HG03064 (cell line): Measurements from ENCODE around the gene MAPK12.

ENCODE experiments used
- ATAC-seq: cut with Tn5 transposase; IDR thresholded peaks from one replicate; pipeline ENCODE4 v1.9.1; 2021; ENCODE audit warnings: low read depth; ENCODE audit not compliant: unreplicated experiment

Gene MAPK12

DNA sequence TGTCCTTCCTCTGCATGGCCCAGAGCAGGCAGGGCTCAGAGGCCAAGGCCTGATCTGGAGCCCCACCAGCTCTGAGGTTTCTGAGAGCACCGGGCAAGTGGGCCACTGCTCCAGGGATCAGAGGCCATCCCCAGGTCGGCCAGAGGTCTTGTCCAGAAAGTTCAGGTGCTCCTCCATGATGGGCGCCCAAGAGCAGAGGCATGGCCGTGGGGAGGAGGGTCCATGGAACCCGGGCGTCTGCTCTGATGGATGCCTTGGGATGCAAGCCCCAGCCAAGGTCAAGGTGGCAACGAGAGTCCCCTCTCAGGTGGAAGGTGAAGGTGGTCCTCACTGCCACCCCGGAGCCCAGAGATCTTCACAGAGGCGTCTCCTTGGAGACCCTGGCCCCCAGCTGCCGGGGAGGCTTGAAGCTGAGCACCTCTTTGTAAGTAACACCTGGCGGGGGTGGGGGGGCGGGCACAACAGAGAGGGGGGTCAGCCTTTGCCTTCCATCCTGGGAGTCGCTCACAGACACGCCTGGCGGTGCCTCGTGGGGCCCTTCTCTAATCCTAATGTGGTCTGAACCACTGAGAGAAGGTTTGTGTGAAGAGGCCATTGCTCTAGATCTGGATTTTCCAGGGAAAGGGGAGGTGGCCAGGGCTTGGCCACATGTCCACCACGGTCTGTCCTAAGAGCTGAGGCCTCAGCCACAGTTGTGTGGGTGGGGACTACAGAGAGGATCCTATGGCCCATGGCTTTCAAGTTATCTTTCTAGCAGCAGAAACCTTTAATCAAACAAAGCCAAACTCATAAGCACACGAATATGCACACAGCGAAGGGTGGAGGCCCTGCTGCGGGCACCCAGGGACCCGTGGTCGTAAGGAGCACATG, 8.2 kb downstream of the MAPK12 start:
- no peak for ATAC-seq

GRCh38 chr22:50252082-50253045, 9.1 kb downstream of the MAPK12 start:
- no peak for ATAC-seq

DNA sequence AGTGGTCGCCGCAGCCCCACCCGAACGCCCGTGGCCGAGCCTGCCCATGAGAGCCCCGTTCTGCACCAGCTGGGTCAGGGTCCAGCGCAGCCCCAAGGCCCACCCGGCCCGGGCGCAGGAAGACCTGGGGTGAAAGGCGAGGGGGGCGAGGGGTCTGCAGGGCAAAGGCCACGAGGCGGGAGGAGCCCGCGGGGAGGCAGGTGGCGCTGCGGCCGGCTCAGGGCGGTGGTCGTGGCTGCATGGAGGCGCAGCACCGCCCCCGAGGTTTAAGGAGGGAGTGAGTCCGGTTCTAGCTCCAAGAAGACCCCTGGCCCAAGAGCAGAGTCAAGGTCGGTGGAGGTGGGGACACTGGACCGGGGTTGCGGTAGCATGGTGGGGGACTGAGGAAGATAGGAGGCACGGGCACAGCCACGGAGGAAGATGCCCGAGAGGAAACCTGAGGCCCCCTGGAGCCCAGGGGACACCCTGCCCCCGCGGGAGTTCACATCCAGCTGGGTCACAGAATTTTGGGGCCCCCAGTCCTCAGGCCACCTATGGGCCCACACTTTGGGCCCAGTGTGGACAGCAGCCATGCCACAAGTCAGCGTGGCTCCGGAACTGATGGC, 9.9 kb downstream of the MAPK12 start:
- ATAC-seq = no peak

DNA sequence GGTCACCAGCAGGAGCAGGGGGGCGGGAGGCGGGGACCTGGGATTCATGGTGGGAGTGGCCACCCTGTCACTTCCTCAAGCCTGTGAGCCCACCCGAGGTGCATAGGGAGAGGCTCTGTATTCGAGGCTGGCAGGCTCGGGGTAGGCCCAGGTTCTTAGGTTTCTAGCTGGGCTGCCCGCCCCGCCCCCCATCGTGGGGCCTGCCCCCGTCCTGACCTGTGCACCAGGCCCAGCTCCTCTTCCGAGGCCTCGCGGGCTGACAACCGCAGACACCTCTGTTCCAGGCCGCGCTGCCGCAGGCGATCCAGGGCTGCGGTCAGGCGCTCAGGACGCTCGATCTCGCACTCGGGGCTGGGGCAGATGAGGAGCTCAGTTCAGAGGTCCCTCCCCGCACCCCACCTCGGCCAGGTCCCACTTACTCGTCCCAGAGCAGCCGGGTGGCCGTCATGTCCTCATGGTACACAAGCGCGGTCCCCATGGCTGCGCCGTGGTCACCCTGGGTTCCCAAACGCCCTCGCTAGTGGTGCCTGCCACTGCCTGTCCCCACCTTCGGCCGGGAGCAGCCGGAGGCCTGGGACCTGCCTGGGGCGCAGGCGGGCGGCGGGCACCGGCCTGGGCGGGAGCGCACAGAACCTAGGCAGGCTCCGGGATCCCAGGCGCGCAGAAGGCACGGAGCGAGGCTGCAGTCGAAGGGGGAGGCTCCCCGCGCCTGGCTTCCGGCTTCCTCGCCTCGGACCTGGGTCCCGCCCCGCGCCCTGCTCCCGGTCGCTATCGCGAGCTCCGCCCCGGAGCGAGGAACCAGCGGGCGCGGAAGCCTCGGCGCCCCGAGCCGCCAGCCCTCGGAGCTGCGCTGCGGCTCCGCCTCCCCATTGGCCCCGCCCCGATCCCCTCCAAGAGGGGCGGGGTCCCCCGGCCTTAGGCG, 10.7 kb downstream of the MAPK12 start, which contains the start of gene HDAC10:
HDAC10 (minus strand) TSS at position 711 of the 922 bp plus-strand sequence; CDS start at position 478, 233 bp downstream.
- ATAC-seq = peak; percentile 42

DNA sequence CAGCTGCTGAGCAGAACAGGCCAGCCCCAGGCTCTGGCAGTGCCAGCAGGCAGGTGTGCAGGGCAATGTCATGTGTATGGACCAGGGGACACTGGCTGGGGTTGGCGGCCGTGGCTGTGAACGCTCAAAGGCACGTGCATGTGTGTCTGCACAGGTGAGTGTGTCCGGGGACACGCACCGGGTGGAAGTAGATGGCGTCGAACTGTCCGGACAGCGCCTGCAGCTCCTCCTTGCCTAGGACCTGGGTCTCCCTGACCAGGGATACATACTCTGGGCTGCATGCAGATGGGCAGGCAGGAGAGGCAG, 11.3 kb downstream of the MAPK12 start:
- ATAC-seq = no peak

GRCh38 chr22:50249341-50250248, 11.9 kb downstream of the MAPK12 start:
- no peak for ATAC-seq

DNA sequence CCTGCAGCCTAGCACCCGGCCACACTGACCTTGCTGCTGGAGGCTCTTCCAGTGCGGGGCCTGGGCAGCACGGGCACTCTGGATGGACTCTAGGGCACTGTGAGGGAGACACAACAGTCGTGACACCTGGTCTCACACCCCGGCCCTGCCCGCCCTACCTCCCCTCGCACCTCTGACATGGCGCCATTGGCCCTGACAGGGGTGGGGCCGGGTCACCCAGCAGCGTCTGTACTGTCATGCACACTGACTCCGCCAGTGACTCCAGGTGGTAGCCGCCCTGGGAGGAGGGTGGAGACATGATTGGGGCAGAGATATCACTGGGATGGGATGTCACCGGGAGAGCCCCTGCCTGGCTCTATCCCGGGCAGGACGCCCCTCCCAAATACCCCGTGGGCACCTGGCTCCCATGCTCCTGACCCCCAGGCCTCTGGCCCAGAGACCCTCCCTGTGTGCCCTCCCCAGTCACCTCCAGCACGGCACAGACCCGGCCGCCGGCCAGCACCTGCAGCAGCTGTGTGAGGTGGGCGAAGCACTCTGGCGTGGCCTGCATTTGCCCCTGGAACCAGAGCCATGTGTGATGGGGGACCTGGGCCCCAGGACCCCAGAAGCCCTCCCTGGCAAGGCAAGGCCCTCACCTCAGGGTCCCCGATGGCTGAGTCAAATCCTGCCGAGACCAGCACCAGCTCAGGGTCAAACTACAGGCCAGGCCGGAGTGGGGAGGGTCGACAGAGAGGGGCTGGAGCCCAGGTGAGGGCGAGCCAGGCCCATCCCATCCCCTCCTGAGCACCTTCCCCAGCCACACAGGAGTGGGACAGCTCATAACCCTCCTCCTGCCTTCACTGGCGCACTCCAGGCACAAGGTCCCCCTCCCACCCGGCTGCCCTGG, 13.0 kb downstream of the MAPK12 start:
- no peak for ATAC-seq

DNA sequence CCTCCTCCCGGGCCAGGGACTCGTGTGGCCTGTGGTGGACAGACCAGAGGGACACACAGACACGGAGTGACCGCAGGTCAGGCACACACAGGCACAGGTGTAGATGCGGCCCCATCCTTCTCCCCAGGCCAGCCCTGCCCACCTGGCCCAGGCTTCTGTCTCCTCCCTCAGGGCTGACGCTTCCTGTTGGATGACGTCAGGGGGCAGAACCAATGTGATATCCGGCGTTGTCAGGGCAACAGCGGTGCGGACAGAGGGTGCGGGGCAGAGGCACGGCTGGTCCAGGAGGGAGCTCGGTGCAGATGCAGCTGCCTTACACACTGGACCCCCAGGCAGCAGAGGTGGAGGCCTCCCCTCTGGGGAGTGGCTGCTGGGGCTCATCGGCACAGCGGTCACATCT, 13.7 kb downstream of the MAPK12 start:
- no peak for ATAC-seq

DNA sequence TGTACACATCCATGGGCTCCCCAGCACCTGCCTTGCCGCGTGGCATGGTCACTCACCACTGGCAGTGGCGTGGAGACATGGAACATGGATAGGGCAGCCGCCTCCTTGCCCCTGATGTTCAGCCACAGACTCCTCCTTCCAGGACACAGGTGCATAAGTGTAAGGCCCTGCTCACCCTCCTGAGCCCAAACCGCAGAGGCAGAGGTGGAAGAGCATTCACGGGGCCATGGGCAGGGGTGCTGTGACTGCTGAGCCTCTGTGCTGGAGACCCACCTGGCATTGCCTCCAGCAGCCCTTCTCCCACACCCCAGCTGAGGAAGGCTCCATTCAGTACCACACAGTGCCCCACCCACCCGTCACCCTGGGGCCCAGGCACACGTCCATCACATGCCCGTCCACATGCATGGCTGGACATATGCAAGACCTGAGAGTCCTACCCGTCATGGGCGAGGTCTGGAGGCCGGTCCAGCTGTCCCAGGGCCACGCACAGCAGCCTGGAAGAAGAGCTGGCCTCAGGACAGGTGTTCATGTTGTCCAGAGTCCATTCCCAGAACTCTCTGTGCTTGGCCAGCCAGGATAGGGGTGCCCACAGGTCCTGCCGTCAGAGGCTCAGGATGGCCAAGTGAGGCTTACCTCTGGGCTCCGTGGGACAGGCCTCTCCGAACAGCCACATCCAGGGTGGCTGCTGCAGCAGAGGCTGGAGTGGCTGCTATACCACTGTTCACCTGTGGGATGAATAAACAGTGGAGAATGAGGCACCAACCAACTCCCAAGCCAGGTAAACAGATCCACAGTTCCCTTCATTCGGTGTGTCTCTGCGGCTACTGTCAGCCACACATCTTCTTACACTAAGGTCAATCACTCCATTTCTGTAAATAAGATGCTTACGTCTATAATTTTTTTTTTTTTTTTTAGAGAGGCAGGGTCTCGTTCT, 15.0 kb downstream of the MAPK12 start:
- ATAC-seq = no peak

- no peak for ATAC-seq
Measured at GRCh38 chr22:50245214-50246072, 16.0 kb downstream of the MAPK12 start.

DNA sequence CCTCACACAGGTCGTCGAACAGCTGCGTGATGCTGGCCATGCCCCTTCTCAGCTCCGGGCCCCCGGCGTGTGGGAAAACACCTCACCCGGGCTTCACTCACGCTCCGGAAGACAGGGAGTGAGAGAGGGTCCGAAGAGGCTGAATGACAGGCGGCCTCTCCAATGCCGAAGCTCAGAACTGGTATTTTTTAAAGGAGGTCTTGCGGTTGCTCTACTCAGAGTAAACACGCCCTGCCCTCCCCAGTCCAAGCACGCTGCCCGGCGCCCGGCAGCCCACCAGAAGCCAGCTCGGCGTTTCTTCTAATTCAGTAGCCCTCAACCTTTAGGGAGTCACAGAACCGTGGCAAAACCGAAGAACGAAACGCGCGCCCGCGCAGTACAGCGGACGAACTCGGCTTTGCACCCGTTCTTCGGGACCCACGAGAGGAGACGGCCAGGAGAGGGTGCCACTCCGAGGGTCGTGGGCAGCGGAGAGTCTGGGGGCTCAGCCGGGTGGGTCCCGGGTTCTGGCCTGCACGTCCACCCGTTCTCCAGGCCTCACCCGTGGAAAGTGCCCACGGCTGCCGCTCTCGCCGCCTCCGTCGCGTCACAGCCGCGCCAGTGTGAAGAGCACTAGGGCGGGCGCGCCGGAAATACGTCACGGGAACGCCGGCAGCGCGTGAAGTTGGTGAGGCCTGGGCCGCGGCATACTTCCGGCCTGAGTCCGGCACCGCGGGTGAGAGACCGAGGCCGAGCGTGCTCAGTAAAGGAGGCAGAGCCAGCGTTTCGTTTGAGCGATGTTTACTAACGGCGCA, 16.9 kb downstream of the MAPK12 start, which contains the start of gene TUBGCP6:
TUBGCP6 (minus strand) TSS at position 604 of the 794 bp plus-strand sequence; CDS start at position 40, 564 bp downstream.
- peak; percentile 63 for ATAC-seq

DNA sequence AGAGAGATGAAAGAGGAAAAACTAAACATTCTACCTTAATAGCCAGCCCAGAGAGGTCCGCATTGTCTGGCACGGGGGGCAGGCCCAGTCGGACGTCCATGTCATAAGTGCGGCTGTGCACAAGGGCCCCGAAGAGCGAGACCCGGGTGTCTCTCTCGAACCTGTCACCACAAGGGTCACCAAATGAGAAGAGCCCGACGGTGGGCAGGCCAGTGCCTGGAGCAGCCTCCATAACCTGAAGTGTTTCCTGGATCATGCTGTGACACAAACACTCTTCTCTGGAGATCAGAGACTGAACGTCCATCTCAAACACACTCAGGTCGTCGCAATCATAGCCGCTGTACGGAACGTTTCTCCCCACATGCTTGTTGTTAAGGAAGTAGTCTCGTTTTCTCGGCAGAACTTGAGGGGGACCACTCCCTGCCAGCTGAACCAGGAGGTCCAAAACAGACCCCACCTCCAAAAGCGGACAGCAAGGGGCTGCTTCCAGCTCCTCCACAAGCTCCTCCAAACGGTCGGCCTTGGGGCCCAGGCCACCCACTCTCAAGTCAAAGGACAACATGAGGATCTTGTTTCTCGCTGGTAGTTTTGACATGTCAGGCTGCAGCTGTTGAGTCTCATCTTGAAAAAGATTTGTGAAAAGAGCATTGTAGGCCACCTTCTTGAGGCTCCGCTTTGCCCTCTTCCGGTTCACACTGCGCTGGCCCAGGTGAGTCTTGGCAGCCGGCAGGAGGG, 17.6 kb downstream of the MAPK12 start:
- no peak for ATAC-seq

- ATAC-seq = no peak
Measured at GRCh38 chr22:50242406-50242949, 19.0 kb downstream of the MAPK12 start.

DNA sequence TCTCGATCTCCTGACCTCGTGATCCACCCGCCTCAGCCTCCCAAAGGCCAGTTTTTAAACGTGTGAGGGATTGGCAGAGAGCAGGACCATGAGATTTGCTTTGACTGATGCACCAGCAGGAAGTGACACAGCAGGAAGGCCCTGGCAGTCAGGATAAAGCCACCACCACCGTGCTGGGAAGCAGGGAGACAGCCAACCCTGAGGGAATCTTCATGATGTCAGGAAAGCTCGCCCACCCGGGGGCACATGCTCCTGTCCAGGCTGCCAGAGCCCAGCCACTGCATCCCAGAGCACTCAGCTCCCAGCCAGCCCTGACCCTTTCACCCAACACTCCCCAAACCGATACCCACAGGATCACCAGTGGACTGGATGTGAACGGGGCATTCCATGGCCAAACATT, 22.7 kb downstream of the MAPK12 start:
- ATAC-seq = no peak
